GM18520 (cell line): ENCODE data around the gene GPS2.

Experiments
- ATAC-seq: cut with Tn5 transposase; IDR thresholded peaks from one replicate; pipeline ENCODE4 v1.9.1; 2021; ENCODE audit not compliant: unreplicated experiment

GPS2 gene

DNA sequence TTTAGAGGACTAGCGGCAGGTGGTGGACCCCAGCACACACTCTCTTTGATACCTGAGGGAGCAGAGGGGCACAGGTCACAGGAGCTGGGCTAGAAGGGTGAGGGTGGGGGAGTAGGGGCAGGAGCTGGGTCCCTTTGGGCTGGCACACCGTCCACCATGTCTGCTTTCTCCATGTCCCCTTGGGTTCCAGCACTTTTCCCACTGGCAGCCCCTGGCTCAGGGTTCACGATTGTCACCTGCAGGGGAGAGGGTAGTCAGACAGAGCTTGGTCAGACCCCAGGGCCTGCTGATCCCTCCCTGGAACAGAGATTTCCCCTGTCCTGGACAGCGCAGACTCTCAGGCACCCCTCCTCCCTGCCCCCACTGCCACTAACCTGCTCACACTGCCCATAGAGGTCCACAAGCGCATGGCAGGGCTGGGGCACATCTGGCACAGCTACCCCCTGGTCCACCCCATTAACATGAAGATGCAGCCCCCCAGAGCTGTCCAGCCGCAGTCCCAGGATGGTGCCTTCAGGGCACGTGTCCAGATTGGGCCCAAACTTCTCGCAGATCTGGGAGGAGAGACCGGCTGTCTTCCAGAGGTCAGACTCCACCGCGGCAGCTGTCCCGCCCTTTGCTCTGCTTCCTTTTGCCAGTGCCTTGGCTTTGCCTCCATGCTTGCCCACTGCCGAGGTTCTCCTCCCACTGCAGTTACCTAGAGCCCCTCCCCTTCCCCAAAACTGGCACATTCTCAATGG is 3.1 kb upstream of the GPS2 start:
- no peak for ATAC-seq

DNA sequence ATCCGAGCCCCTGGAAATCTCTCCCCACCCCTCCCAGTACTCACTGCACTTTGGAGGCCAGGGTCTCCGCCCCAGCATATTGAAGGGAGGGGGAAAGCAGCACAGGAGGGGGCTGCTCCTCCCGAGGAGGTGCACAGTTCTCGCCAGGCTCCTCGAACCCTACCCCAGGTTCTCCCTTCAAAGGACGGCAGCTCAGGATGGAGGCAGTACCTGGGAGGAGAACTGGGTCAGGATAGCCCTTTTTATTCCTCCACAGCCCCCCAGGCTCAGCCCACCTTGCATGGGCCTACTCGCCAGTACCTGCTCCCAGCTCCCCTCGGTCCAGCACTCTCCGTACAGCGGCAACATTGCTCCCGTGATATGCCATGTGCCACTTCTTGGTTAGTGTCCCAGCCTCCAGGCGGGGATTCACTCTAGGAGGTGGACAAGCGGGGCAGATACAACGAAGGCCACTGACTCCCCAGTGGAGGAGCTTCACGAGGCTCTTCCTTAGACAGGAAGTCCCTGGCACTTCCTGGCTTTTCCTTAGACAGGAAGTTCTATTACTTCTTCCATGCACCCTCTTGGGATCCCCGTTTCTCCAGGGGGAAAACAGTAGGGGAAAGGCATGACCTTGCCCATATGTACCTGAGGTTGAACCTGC is 2.1 kb upstream of the GPS2 start:
- ATAC-seq = no peak

DNA sequence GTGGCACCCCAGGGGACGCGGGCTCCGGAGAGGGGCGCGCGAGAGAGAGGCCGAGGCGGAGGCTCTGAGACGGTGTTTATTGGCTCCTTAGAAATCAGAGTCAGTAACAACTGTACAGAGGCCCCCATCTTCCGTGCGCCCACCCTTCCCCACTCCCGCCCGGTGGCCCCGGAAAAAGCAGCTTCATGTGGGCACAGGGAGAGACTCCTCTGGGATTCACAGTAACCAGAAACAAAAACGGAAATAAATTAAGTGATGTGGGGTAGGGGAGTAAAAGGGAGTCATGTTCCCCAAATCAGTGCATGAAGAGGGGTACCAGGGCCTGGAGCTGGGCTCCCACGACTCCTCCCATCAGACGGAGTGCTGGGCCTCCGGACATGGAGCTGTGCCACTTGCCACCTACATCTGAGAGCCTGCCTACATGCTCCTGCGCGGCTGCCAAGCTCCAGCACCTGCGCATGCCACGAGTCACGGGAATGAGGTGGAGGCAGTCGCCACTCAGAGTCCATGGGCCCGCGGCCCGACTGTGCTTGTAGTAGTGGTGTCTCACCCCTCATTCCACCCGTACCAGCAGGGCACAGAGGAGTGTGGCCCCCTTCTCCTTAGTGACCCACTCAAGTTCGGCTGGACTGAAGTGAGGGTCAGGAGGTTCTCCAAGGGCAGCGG is 543 bp upstream of the GPS2 start:
- ATAC-seq = no peak

DNA sequence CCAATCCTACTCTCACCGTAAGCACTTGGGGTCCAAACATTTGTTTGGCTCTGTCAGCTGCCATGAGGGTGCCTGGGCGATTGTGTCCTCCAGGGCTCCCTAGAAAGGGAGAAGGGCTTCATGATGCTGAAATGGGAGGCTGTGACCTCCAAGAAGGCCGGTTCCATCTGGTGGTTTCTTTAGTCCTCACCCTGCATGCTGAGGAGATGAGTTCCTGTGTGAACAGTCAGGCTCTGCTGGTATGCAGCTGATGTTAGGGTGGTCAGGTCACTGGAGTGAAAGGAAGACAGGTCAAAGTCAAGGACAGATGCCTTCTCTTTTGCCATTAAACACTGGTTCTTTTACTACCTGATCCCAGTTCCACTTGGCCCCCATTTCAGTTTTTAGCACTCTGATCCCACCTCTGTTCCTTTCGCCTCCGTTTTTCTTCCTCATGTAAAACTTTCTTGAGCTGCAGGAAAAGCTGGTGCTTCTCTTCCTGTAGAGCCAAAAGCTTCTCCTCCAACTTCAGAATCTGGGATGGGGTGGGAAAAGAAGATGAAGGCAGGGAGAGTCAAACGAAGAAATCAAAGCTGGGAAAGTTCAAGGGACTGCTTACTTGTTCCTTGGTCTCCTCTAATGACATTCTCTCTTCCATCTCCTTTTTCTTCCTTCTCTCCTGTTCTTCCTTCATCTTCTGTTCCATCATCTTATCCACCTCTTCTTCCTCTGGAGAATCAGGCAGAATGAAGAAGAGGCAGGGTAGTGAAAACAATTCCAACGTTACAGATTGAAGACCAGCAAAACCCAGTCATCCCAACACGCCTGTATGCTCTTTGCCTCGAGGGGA is 1.1 kb downstream of the GPS2 start:
- ATAC-seq = no peak

DNA sequence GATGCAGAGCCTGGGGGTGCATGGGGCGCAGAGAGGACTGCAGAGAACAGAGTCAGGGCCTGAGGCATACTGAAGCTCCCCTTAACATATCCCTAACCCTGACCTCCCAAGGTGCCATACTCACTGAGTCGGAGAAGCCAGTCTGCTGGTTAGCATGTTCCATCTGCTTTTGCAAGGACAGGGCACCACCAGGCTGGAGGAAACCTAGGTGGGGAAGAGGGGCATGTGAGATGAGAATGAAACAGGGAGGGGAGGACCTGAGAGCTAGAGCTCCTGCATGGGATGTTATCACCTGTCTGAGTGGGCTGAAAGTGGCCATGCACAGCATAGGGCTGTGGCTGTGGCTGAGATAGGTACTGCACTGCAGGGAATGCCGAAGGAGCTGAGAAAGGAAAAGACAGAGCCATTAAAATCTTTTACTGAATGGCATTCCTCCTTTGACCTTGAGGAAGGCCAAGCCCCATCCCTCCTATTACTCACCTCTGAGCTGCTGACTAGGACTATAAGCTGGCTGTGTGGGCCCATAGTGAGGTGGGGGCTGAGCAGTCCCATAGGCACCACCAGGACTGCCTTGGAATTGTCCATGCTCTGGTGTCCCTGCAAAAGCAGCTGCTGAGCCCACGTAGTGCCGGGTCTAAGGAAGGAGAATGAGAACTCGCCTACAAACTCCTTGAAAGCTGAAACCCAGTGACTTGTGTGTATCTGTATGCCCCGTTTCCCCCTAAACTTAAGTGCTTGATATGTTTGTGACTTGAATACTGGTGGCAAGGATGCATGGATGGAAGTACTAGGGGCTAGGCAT is 1.9 kb downstream of the GPS2 start:
- ATAC-seq = no peak

DNA sequence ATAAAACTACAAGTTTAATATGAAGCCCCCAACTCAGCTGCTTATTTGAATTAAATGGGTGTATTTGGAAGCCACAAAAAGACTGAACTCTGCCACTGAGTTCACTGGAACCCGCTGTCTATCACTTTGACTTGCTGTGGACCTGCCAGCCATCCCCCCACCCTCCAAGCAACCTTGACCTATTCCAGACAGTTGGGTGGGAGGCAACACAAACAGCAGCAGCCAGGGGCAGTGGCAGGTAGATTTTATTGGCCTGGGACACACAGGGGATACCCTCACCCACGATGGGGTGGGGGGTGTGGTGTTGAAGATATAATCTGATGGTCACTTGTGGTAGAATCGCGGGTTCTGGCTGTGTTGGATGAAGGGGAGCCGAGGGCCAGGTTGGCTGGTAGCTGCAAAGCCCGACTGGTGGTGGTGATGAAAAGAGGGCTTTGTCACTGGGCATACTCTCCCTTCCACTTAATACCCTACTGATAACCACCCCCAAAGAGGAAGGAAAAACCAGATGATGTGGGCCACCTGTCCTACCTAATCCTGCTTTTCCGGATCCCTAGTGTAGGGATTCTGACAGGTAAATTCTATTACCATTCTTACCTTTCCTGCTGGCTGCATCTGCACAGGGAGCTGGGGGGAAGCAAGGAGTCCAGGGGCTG is 2.6 kb downstream of the GPS2 start:
- no peak for ATAC-seq

DNA sequence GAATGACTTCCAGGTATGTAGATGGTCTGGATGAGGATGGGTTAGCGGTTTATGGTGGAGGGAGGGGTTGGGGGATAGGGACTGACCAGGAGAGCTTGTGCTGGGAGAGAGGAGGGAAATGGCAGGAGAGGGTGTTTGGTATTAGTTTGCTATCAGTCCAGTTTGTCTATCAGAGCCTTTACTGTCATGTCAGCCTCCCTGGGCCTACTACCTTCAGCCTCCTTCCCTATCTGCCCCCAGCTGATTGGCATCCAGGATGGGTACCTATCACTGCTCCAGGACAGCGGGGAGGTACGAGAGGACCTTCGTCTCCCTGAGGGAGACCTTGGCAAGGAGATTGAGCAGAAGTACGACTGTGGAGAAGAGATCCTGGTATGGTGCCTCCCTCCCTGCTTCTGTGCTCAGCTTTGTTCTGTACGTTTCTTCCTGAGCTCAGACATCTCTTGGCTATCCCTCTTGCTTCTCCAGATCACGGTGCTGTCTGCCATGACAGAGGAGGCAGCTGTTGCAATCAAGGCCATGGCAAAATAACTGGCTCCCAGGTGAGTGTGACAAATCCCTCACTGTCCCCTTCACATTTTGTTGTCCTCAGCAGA is 4.0 kb downstream of the GPS2 start:
- ATAC-seq = no peak

DNA sequence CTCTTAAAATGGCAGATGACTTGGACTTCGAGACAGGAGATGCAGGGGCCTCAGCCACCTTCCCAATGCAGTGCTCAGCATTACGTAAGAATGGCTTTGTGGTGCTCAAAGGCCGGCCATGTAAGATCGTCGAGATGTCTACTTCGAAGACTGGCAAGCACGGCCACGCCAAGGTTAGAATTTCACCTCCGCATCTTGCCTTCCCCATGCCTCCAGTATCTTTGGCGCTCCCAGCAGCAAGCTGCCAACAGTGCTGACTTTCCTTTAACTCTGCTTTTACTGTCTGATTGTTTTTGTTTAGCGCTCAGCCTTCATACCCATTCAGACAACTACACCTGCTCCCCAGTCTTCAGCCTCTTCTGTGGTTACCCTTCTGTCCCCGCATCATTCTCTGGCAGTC is 5.5 kb downstream of the GPS2 start:
- no peak for ATAC-seq

DNA sequence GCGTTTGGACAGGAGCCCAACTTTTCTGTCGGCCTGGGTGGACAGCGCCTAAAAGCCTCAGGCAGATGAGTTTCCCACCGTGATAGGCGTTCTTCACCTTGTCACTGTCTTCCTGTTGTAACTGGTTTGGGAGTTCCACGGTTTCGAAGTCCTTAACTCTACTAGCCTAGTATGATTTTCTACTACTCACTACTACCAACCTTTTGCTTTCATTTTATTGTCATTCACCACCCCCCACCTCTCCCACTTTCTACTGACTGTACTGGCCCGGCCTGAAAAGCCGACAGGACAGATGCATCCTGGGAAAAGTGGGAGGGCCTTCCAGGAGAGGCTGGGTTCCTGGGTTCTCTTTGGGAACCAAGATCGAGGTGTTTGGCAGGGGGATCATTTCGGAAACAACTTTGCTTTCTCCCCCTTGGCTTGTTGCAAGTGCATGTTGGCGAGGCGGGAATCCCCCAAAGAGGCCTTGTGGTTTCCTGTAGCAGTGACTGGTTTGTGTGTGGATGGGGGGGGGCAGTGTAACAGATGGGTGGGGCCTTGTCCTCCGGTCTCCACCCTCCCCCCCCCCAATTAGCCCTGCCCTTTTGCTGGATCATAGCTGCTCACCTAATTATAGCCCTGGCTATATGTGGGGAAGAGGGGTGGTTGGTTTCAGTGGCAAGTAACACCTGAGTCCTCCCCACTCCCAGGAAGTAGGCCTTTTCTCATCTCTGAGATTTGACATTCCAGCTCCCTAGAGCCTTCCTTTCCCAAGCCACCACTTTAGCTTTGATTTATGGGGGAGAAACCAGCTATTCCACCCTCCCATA is 6.3 kb downstream of the GPS2 start:
- ATAC-seq = no peak

DNA sequence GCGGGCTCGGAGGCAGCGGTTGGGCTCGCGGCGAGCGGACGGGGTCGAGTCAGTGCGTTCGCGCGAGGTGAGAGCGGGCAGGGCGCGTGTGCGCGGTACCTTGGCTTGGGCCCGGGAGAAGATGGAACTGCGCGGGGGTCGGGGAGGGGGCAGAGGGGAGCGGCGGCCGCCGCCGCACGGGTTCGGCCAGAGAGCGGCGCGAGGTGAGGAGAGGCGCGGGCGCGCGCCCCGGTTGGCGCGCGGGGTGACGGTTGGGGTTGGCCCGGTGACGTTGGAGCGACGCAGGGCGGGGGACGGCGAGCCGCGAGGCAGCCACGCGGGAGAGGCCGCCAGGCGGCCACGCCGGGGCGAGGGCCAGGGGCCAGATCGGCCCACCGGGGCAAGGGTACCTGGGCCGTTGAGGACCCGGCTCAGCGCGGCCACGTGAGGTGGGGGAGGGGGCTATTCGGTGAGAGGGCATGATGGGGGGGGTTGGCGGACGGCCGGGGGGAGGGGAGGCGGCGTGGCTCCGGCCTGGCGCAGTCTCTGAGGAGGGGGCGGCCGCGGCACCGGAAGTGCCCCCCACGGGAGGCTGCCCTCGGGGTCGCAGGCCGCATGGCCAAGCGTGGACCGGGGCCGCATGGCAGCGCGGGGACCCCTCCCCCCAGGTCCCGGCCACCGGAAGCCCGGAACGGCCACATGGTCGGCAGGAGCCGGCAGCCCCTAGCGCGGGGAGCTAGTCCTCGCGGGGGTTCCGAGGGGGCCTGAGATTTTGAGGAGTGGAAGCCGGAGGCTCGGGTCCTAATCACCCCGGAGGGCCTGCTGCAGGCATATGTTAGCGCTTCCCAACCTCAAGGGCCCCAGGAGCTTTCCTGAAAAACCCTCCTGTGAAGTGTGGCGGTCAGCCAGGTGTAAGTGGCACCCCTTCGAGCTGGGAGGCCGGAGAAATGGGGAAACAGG is 7.2 kb downstream of the GPS2 start:
- no peak for ATAC-seq

DNA sequence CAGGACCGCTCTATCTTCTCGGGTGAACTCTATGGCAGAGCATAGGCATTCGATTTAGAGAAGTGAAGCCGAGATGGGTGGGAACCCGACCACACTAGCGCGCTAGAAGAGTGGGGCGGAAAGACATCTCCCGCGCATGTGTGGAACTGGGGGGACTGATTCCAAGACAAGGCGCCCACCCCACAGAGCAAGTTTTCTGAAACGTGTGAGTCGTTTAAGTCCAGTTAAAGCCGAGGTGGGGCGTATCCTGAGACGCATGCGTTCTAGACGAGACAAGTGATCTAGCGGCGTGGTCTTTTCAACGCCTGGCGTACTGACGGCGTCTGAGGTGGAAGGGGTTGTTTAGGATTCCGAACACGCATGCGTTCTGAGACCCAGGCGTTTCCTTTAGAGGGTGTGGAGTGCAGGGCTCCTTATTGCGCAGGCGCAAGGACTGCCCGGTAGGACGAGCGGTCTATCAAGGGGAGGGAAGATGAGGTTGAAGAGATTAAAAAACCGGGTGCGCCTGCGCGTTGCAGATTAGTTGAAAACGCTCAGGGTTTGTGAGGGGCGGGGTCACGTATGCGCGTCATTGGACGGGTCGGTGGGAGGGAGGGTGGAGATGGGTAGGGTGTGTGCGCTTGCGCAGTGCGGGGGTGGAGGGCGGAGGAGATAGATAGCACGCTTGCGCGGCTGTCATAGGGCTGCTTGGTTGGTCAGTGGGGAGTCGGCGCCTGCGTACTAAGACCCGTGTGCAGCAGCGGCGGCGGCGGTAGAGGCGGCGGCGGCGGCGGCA is 8.1 kb downstream of the GPS2 start, which contains the start of gene EIF5A:
TSS of gene EIF5A (plus strand) at position 718 of the 775 bp plus-strand sequence. CDS start 2,008 bp downstream, outside the sequence.
- ATAC-seq = peak; percentile 62

DNA sequence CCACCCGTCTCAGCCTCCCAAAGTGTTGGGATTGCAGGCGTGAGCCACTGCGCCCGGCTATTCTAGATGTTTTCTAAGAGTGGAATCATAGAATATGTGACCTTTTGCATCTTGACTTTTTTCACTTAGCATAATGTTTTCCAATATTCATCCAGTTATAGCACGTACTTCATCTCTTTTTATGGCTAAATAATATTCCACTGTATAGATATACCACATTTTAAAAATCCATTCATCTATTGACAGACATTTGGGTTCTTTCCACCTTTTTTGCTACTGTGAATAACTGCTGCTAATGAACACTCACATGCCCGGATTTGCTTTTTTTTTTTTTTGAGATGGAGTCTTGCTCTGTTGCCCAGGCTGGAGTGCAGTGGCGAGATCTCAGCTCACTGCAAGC is 11.0 kb downstream of the GPS2 start:
- no peak for ATAC-seq

DNA sequence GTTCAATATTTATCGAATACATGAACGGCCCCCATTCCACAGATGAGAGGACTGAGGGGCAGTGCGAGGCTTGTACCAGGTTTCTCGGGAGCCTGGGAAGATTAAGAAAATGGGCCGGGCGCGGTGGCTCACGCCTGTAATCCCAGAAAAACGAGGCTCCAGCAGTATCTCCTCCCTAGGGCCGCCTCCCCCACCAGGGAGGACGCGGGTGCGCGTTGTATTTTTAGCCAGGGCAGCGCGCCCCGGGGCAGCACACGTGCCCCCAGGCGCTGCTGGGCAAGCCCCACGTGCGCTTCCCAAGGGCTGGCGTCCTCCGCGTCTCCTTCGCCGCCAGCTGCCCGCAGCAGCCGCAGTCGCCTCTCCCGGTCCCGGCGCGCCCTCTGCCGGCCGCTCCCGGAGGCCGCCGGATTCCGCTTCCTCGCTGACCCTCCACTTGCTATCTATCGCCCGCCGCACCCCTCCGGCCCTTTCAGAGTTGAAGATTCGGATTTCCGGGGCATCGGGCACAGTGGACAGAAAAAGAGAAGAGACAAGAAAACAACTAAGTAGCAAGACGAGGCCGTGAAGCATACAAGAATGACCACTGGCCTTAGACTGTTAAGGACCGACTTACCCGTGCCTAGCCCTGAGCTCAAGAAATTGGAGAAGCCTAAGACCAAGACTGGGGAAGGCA is 18.8 kb downstream of the GPS2 start:
- no peak for ATAC-seq

DNA sequence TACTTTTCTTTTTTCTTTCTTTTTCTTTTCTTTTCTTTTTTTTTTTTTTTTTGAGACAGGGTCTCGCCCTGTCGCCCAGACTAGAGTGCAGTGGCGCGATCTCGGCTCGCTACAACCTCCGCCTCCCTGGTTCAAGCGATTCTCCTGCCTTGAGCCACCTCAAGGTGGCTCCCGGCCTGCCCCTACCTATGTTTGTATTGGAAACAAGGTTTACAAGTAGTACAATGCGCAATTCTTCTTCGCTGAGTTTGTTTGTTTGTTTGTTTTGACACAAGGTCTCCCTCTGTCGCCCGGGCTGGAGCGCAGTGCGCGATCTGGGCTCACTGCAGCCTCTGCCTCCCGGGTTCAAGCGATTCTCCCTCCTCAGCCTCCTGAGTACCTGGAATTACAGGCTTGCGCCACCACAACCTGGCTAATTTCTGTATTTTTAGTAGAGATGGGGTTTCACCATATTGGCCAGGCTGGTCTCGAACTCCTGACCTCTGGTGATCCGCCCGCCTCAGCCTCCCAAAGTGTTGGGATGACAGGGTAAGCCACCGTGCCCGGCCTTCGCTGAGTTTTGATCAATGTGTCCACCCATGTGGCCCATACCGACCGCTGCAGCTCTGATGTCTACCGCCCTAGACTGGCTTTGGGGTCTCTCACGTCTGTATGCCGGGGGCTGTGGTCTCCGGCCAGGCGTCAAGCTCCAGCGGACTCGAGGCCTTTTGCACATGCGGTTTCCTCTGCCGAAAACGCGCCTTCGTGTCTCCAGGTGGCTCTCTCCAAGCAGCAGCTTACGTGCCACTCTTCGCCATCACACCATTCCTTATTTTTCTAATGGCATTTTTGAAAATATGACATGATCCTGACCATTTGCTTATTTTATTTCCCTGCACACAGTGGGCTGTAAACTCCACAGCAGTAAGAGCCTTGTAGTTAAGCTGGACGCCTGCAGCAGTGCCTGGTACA is 19.7 kb downstream of the GPS2 start:
- ATAC-seq = no peak

DNA sequence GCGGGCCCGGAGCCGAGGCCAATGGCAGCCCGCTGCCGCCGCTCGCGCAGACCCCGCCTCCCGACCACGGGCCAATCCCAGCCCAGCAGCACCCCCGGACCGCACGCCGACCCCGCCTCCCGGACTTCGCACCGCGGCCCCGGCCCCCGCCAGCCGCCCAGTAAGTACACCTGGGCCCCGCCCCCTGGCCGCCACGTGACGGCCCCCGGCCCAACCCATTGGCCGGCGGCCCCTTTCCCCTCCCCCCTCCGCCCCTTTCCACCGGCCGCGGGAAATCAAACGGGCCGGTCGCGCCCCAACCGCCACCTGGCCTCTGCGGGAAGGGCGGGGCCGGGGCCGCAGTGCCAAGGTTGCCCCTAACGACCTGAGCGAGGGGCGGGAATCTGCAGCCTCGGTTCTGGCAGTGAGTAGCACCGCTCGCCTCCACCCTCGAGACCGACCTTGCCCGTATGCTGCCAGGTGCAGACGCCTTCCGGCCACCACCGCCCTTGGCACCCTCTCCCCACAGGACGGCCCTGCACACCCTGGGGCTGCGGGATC is 20.5 kb downstream of the GPS2 start, which contains the start of gene YBX2:
TSS of gene YBX2 (minus strand) at position 26 of the 540 bp plus-strand sequence. CDS start 139 bp downstream, outside the sequence.
- no peak for ATAC-seq
